Activated CD8-positive, alpha-beta memory T cell treated with anti-CD3 and anti-CD28 coated beads for 48 hours (primary cell): Measurements from ENCODE around the gene TRIM63.

Source experiments
- DNase-seq, 3 experiments: peaks; one replicate each; pipeline ENCODE4 v3.0.0-alpha.2; 2020; ENCODE audit warnings: low read depth in 2 of 3, low spot score in 2 of 3

The TRIM63 gene

DNA sequence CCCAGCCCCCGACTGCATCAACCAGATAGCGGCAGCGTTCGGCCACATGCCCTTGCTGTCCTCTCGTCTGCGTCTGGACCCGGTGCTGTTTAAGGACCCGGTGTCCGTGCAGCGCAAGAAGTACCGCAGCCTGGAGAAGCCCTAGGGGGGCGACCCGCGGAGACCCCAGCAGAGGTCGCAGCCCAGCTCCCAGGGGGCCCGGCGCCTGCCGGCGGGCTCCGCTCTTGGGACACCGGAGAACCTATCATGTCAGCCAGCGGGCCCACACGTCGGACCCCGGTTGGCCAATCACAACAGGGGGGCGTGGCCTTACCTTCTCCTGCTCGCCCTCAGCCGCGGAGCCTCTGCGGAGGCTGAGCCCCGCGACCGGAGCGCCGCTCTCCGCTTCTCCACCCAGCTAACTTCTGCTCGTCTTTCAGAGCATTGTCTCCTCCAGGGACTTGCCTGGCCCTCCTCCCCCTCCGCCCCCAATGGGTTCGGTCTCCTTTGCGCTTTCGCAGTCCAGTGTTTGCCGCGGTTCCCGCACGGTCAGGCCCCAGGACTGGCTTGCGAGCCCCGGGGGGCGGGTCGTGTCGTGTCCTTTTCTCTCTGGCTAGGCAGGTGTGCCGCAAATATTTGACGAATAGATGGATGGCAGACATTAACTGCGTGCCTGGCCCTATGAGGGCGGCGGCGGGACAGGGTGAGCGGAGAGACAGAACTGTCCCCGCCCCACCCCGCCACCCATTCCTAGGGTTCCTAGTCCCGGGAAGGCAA lies 32.0 kb downstream of the TRIM63 start:
- DNase-seq: peak; percentile 70 to 87 (median 72)

DNA sequence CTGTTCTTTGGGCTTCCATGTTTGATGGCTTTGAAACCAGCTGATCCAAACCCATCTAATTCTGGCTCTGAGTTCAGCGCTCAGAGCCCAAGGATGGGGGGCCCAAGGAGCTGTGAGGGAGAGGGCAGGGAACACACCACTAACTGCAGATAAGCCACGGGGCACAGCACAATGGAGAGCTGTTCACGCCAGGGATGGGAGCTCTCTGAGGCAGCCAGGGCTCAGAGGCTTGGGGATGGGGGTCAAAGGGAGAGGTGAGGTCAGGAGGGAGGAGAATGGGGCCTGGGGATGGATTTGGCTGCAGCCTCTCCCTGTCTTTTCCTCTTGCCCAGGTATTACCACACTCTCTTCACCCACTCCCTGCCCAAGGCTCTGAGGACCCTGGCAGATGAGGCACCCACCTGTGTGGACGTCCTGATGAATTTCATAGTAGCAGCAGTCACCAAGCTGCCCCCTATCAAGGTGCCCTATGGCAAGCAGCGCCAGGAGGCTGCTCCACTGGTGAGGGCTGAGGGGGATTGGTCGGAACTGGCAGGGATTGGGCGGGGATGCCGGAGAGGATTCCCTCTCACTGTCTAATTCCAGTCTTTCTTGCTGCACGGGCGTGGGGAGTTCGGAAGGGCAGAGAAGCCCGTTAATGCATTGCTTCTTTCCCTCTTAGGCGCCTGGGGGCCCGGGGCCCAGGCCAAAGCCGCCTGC lies 32.8 kb downstream of the TRIM63 start:
- no peak for DNase-seq

DNA sequence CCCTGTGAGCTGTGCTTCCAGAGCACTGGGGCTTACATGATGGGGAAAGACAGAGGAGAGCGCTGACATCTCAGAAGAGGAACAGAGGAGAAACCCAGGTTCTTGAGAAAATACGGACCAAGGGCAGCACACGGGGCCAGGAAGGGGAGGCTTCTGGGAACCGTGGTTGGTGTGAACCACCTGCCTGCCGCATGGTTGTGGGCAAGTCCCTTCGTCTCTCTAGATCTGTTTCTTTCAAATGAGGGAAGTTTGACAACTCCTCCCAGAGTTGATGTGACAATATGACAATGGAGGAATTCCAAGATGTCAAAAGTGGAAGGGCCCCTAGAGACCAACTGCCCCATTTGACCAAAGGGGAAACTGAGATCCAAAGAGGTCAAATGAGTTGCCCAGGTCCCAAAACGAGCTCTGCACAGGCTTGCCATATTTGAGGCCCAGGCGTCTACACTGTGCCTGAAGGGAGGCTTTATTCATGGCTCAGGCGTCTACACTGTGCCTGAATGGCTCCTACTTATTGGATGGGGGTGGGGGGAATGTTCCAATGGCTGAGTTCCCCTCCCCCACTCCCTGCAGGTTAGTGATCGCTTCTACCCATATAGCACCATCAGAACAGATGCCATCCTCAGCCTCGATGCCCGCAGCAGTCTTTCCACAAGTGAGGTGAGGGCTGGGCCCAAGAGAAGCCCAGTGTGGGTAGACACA lies 34.6 kb downstream of the TRIM63 start:
- DNase-seq: no peak

DNA sequence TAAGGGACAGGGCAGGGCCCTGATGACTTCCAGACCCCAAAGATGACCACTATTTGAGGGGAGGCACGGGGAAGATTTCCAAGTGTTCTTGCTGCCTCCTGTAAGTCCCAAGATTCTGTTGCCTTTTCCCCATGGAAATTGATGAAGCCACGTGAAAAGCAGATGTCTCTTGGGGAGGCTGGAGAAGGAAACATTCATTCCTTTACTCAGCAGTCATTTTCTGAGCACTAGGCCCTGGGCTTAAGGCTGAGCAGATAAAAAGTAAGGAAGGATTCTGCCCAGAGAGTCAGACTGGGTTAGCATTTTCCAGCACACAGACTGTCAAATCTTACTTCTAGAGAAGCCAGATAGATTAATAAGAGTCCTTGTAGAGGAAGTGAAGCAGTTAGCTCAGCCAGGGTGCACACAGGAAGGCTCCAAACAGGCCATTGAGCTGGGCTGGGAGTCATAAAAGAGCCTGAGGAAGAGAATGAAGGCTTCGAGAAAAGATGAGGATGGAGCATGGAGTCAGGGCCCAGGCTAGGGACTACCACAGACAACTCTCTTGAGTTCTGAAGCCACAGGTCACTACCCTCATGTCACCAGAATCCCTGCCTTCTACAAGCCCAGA lies 35.7 kb downstream of the TRIM63 start:
- no peak for DNase-seq

DNA sequence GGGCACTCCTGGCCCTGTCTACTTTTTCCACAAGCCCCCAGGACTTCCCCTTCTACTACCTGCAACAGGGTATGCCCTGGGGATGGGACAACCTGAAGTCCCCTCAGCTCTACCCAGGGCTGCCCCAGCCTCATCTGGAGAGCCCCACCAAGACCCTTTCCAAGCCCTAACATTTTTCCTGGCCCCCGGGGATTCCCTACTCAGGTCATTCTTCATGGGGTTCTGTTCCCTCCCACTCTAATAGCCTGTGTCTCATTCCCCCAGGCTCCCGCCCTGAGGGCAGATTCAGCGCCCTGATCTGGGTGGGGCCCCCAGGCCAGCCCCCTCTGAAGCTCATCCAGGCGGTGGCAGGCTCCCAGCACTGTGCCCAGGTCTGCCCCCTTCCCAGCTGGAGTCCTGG lies 36.2 kb downstream of the TRIM63 start:
- DNase-seq: no peak

DNA sequence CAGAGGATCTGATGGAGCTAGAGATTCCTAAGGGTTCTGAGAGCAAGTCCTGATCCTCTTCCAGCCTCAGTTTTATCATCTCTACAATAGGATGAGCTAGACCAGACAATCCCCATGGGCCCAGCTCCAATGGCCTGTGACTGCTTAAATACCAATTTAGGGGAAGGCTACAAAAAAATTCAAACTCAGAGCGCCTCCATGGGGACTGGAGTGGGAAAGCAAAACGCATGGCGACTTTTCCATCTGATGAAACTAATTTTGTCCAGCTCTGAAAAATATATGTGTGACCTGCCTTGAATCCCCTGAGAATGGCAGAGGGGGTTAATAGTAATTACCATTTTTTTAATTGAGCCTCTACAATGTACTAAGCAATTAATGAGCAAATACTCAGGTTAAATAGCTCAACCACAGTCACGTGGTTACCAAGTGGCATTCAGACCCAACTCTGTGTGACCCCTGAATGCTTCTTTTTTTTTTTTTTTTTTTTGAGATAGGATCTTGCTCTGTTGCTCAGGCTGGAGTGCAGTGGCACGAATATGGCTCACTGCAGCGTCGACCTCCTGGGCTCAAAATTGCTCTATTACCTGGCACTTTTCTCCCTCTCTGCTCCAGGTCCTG lies 37.5 kb downstream of the TRIM63 start:
- no peak for DNase-seq

DNA sequence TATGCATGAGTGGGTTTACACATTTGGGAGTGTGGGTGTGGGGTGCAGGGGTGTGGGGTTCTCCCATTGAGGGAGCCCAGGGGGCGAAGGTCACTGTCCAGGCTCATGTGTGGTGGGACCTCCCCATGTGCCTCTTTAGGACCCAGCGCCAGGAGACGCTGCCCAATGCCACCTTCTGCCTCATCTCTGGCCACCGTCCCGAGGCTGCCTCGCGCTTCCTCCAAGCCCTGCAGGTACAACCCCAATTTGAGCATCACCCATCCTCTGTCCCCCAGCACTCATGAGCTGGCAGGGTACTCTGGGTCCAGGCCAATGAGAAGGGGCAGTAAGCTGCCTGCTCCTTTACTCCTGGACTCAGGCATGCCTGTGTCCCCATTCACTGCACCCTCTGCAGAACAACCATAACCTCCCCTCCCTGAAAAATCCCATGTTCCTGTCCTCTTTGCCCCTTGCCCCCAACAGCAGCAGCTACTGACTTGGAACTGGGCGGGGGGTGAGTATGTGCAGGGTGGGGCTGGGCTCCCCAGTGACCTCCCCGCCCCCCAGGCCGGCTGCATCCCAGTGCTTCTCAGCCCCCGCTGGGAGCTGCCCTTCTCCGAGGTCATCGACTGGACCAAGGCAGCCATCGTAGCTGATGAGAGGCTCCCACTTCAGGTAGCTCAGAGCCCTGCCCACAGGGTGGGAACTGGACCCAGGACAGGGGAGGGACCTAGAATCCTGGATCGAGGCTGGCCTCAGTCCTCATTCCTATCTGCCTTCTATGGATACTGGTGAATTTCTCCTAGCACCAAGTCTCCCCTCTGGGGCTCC lies 38.2 kb downstream of the TRIM63 start:
- DNase-seq: no peak

DNA sequence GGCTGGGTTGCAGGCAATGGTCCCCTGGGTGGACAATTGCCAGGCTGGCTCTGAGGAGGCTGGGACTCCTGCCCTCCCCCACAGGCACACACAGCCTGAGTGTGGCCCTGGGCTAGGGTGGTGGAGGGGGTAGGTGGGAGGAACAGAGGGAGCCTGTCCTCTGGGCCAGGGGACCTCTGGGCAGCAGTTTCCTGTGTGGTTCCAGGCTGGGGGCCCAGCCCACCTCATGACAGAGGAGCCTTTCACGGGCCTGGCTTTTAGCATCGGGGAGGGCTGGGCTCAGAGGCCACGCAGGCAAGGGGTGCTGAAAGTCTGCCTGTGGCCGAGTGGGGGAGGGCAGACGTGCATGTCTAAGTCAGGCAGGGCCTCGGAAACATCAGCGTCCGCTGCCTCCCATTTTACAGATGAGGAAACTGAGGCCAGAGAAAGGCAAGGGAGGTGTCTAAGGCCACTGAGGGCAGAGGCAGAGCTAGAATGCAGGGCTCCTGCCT lies 38.9 kb downstream of the TRIM63 start:
- DNase-seq: no peak

DNA sequence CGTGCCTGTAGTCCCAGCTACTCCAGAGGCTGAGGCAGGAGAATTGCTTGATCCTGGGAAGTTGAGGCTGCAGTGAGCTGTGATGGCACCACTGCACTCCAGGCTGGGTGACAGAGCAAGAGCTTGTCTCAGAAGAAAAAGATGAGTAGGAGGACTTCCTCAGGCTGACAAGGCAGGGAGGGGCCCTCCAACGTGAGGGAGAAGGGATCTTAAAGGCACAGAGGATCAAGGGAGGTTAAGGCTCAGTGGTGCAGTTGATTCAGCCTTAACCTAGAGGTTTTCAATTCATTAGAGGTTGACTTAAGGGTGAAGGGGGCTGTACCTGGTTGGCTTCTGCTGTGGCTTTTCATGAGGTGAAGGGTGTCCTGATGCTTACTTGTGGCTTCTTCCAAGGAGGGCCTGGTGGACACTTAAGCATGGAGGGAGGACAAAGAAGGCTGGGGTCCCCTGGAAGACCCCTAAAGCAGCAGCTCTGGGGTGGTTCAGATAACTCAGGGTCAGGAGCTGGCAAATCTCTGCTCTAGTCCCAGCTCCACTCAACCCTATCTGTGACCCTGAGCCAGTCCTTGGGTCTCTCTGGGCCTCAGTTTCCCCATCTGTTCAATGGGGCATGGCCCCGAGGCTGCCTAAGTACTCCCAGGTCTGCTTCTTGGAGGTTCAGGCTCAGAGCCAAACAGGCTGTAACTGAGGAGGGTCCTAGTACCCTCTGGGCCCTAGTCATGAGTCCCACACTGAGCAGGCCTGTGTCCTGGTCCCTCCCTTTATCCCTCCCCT lies 39.5 kb downstream of the TRIM63 start:
- no peak for DNase-seq

DNA sequence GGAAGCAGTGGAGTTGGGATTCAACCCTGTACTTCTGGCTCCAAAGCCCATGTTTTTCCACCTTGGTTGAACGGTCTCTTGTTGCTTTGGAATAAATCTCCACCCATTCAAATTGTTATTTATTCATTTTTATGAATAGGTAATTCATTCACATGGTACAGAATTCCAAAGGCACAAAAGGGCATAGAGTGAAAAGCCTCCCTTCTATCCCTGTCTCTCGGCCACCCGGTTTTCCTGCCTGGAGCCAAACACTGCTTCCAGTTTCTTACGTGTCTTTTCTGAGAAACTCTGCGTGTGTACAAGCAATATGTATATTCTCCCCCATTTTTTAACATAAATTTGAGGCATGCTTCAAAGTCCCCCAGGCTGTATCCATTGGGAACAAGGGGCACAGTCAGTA lies 41.9 kb downstream of the TRIM63 start:
- DNase-seq: no peak

DNA sequence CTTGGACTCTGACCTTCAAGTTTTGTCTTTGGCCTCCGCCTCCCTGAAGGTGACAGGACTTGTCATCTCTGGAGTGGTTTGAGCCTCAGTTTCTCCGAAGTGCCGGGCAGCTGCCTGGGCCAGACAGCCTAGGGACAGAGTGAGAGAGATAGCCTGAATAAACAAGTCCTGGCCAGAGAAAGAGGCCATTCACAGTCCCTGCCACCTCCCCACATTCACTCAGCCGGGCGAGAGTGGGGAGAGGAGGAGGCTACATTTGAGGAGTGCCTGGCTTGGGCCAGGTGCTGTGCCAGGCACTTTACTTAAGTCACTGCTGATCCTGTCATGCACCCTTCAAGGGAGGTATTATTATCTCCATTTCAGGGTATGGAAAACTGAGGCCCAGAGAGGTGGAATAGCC lies 42.4 kb downstream of the TRIM63 start:
- DNase-seq: no peak

DNA sequence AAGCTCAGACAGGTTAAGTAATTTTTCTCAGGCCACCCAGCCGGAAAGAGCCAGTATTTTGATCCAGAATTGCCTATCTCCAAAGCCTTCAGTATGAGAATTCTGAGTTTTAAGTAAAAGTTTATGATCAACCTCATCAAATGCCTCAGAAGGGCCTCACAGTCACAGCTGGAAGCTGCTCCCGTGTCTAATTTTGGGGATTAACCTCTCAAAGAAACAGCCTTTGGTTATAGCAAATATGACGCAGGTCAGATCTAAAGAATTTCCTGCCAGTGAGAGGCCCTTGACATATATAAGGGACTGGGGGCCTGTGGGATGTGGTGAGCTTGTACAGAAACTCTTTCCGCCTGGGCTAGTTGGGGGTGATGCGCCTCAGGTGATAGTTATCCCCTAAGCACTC lies 43.6 kb downstream of the TRIM63 start:
- DNase-seq: no peak

DNA sequence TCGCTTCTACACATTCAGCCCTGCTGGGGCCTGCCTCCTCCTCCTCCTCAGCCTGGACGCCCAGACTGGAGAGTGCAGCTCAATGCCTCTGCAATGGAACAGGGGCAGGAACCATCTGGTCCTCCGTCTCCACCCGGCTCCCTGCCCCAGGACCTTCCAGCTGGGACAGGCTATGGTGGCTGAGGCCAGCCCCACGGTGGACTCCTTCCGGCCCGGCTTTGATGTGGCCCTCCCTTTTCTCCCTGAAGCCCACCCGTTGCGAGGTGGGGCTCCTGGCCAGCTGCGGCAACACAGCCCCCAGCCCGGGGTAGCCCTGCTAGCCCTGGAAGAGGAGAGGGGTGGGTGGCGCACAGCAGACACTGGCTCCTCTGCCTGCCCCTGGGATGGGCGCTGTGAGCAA lies 44.4 kb downstream of the TRIM63 start:
- DNase-seq: no peak

DNA sequence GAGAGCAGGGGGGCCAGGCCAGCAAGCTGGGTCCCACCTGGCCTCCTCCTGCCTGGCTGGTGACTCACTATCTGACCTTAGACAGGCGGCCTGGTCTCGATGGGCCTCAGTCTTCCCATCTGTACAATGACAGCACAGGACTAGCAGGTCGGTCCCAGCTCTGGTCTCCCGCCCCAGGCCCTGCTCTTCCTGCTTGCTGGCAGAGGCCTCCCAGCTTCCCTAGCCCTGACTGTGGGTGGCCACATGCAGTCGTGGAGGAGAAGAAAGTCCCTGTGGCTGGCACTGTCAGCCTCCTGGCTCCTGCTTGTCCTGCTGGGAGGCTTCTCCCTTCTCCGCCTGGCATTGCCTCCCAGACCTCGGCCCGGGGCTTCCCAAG lies 45.0 kb downstream of the TRIM63 start:
- DNase-seq: no peak

DNA sequence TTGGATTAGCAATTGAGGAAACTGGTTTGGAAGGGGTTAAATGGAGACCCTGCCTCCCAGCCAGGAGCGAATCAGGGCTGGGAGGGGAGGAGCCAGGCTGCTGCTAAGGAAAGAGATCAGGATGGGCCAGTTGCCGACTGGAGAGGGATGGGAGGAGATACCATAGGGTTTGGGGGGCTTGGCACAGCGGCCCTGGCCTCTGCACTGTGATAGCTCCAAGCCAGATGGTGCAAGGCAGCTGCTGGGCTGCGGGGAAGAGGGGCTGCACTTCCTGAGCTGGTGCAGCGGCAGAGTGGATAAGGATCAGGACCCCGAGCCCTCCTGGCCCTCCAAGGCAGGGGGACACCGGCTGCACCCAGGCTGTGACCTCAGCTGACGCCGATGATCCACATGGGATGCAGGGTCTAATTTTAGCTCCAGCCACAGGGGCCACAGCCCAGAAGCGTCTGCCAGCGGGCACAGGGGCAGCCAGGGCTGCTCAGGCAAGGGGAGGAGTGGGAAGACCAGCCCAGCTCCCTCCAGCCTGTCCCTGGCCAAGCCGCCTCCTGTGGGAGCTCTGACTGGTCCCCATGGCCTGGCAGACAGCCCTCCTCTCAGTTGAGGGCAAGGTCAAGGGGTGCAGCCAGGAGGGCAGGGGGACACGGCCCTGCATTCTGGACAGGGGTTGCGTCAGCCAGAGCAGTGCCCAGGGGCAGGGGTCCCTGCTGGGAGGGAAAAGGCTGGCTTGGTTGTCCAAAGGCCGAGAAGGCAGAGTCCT lies 45.6 kb downstream of the TRIM63 start, which contains the start of gene EXTL1:
Gene EXTL1 (plus strand): TSS at position 129 of the 757 bp plus-strand sequence. CDS start 872 bp downstream, outside the sequence.
- DNase-seq: no peak

DNA sequence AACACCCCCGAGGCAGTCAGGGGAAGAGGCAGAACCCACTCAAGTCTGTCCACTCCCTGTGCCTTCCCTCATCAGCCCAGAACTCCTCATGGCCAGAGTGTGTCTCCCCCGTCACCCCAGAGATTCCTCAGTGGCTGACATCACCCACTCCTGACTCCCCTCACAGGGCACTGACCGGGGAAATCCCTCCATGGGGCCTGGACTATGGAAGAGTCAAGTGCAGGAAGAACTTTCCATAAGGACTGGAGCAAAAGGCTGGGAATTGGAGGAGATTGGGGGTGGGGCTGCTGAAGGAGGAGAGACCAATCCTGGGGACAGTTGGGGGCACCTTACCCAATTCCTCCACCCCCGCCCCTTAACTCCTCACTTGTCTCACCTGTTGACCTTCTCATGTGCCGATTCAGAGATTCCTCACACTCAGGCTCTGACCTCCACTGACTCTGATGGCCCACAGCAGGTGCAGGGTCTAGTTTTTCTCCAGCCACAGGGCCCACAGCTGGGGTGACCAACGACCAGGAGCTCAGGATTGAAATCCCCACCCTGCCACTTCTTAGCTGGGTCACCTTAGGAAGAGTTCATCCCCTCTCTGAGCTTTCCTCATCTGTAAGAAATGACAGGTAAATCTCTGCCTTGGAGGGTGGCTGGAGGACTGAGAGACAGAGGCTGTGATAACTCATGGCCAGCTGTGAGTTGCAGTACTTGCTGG lies 46.3 kb downstream of the TRIM63 start:
- no peak for DNase-seq

DNA sequence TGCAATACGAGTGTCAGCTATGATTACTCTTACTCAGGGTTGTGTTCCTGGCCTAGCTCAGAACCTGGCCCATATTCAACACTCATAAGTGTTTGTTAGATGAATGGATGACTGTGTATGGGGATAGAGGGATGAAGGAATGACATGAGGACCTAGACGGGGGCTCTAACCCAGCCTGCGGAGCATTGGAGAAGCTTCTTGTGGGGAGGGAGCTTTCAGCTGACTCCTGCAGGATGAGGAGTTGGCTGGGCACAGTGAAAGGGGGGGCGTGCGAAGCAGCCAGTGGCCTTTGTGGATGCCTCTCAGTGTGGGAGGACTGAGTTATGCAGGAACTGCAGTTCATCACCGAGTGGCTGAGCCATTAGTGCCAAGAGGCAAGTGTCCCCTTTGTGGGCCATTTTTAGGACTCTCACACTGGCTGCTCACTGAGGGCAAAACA lies 47.1 kb downstream of the TRIM63 start:
- no peak for DNase-seq
